Stomach (tissue), 9 donors: ENCODE data around the gene SOD3. TPM values are rescaled to one million over a fixed set of nuclear protein-coding genes. Genes with fewer than 3 reads are reported as not detected.

ENCODE experiments used
- DNase-seq, 2 donors: peaks; one replicate each; pipeline versions ENCODE4 v3.0.0 to v3.0.0-alpha.2; 2013 to 2019
- H3K27ac ChIP-seq, 5 donors: fragments of 200-600 bp in 4 of 5; sonication (generic) in 4 of 5; one replicate each; pipeline ENCODE4 v1.5.1; 2013 to 2019; ENCODE audit warnings: mild to moderate bottlenecking in 1 of 5, moderate library complexity in 1 of 5
- H3K27me3 ChIP-seq, 3 donors: fragments of 200-600 bp; sonication (generic); one replicate each; pipeline ENCODE4 v1.5.1; 2017 to 2019; ENCODE audit warnings: mixed run types in 1 of 3
- H3K36me3 ChIP-seq, 4 donors: fragments of 200-600 bp; sonication (generic); 1 replicate in 3 of 4; 2 replicates in 1 of 4; pipeline ENCODE4 v1.5.1; 2016 to 2019
- H3K4me1 ChIP-seq, 4 donors: fragments of 200-600 bp; sonication (generic); one replicate each; pipeline ENCODE4 v1.5.1; 2016 to 2019
- H3K4me3 ChIP-seq, 4 donors: fragments of 200-600 bp; sonication (generic) in 3 of 4; one replicate each; pipeline ENCODE4 v1.5.1; 2016 to 2019; ENCODE audit warnings: mild to moderate bottlenecking in 1 of 4
- H3K9me3 ChIP-seq, 4 donors: fragments of 200-600 bp; sonication (generic); one replicate each; pipeline ENCODE4 v1.5.1; 2016 to 2019
- EP300 ChIP-seq: sonication (generic); formaldehyde crosslinking; IDR thresholded peaks from one replicate; pipeline ENCODE4 v1.6.1; 2017; ENCODE audit warnings: antibody characterized with exemption
- POLR2A ChIP-seq, 4 donors: fragments of 450-650 bp; IDR thresholded peaks; one replicate each; pipeline ENCODE4 v1.6.1; 2016; ENCODE audit warnings: antibody characterized with exemption in 4 of 4, control low read depth in 2 of 4, mild to moderate bottlenecking in 1 of 4, moderate library complexity in 1 of 4
- POLR2AphosphoS5 ChIP-seq, 3 donors: sonication (generic); formaldehyde crosslinking; IDR thresholded peaks; one replicate each; pipeline ENCODE4 v1.6.1; 2016; ENCODE audit warnings: antibody characterized with exemption in 3 of 3
- WGBS, 5 donors: extraction: QIAGEN DNeasy Blood & Tissue Kit in 3 of 5; methylation state at CpG; one replicate each; pipeline versions ENCODE4 v1.1.5 to v1.1.7; 2013 to 2018; 5-methylcytosine and 5-hydroxymethylcytosine counted together
- intact Hi-C: fragments of 100-400 bp; cut with DNase I; formaldehyde crosslinking; loops from one replicate; pipeline ENCODE4 v1.15.1; 2023; ENCODE audit warnings: low total_unique reads
- polyA plus RNA-seq, 3 donors: library from polyadenylated mRNA; stranded (reverse); fragments of 200-250 nt; gene quantifications; one replicate each; pipeline ENCODE4 v1.2.3, GENCODE V29; 2013
- total RNA-seq, 5 donors: library from RNA; depleted of rRNA; stranded (reverse); fragments of >200 nt; gene quantifications; one replicate each; pipeline versions ENCODE4 v1.1.0 to v1.2.3, GENCODE V29; 2014 to 2016
- TF ChIP-seq, protein P1 (sequence below), 7 experiments: fragments of 450-650 bp in 4 of 7; fragments of 200-600 bp in 3 of 7; sonication (generic) in 3 of 7; IDR thresholded peaks; one replicate each; pipeline ENCODE4 v1.5.1; 2016 to 2019; ENCODE audit warnings: antibody characterized with exemption in 7 of 7, control low read depth in 2 of 7, mild to moderate bottlenecking in 1 of 7
- donor health status: healthy with polysubstance abuse.
- donor health status: Bipolar disorder and iron deficiency.
- donor health status: healthy.

The SOD3 gene
- total and polyA plus RNA-seq, 8 donors = 8.8 to 188 (median 39.5) TPM

- H3K4me1 ChIP-seq = peaks cover 0 to 34% (median 7%) of the 10 kb centered on the region in 4 donors
- H3K27ac ChIP-seq = no peak overlapping the region
- no peaks in the 10 kb centered on the region for H3K27me3 ChIP-seq
- H3K9me3 ChIP-seq = no peaks in the 10 kb centered on the region
- intact Hi-C loops = no loop called here
- 18 to 52% (median 38%) methylated on average over 3 of the region's 3 CpGs for WGBS, 5 donors
- no peak overlapping the region for H3K4me3 ChIP-seq
- TF ChIP-seq, protein P1, sequence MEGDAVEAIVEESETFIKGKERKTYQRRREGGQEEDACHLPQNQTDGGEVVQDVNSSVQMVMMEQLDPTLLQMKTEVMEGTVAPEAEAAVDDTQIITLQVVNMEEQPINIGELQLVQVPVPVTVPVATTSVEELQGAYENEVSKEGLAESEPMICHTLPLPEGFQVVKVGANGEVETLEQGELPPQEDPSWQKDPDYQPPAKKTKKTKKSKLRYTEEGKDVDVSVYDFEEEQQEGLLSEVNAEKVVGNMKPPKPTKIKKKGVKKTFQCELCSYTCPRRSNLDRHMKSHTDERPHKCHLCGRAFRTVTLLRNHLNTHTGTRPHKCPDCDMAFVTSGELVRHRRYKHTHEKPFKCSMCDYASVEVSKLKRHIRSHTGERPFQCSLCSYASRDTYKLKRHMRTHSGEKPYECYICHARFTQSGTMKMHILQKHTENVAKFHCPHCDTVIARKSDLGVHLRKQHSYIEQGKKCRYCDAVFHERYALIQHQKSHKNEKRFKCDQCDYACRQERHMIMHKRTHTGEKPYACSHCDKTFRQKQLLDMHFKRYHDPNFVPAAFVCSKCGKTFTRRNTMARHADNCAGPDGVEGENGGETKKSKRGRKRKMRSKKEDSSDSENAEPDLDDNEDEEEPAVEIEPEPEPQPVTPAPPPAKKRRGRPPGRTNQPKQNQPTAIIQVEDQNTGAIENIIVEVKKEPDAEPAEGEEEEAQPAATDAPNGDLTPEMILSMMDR (IDR thresholded peaks at IDR 0.05) = no peak
- no peak for TF ChIP-seq POLR2A (IDR thresholded peaks at IDR 0.05)
- peaks cover 0 to 8% (median 3%) of the 10 kb centered on the region in 4 donors for H3K36me3 ChIP-seq
- DNase-seq = no peak
Observed at GRCh38 chr4:24843096-24843495, 47.7 kb downstream of the SOD3 start.

DNA sequence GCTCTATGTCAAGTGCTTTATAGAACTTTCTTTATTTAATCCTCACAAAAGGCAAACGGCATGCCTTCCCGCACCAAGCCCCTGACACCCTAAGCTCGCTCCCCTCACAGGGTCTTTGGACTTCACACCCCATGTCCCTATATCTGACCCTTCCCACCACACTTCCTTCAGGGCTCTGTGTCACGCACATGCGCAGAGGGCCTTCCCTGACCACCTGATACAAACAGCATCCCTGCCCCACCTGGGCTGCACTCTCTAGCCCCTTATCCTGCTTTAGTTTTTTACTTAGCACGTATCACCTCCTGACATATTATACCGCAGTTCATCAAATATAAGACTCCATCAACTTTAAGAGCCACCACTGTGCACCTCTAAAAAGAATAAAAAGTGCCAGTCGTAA, 49.8 kb downstream of the SOD3 start:
- TF ChIP-seq, protein P1 (IDR thresholded peaks at IDR 0.05) = no peak
- no peak for TF ChIP-seq POLR2AphosphoS5 (IDR thresholded peaks at IDR 0.05)
- TF ChIP-seq POLR2A (IDR thresholded peaks at IDR 0.05) = no peak
- TF ChIP-seq EP300 = no peak
- no peak for DNase-seq
- intact Hi-C loops = no loop called here
- Histone ChIP-seq H3K4me1 (peaks cover 0 to 37% (median 13%) of the 10 kb centered on the region in 4 donors), H3K27me3 (no peaks in the 10 kb centered on the region), H3K4me3 (no peak overlapping the region), H3K36me3 (peaks cover 0 to 7% (median 2%) of the 10 kb centered on the region in 4 donors), H3K9me3 (no peaks in the 10 kb centered on the region), H3K27ac (no peak overlapping the region)
- 95 to 99% (median 96%) methylated on average over 8 of the region's 8 CpGs for WGBS, 5 donors

DNA sequence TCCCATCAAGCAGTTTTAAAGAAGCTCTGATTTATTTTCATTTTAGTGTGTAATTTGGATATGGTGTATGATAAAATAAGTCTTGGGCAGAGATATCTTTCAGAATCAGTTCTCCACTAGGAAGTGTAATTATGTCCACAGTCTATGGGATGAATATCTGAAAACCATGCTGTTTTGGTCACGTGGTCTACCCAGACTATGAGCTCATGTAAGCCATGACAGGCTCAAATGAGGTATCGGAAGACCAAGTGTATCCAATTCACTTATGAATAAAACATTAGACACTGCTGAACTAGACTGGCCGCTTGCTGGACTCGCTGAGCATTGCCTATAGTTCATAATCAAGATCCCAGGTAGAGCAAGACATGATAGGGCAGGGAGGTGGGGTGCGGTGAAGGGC, 50.5 kb downstream of the SOD3 start:
- WGBS, 5 donors = 89 to 96% (median 94%) methylated on average over 5 of the region's 5 CpGs
- Histone ChIP-seq H3K36me3 (peaks cover 0 to 15% (median 3%) of the 10 kb centered on the region in 4 donors), H3K27ac (no peak overlapping the region), H3K4me1 (peaks cover 0 to 34% (median 16%) of the 10 kb centered on the region in 4 donors), H3K4me3 (no peak overlapping the region), H3K27me3 (no peaks in the 10 kb centered on the region), H3K9me3 (no peaks in the 10 kb centered on the region)
- no peak for DNase-seq
- intact Hi-C loops = no loop called here
- no peak for TF ChIP-seq POLR2AphosphoS5 (IDR thresholded peaks at IDR 0.05)
- TF ChIP-seq, protein P1 (IDR thresholded peaks at IDR 0.05) = no peak
- no peak for TF ChIP-seq EP300
- TF ChIP-seq POLR2A (IDR thresholded peaks at IDR 0.05) = no peak

DNA sequence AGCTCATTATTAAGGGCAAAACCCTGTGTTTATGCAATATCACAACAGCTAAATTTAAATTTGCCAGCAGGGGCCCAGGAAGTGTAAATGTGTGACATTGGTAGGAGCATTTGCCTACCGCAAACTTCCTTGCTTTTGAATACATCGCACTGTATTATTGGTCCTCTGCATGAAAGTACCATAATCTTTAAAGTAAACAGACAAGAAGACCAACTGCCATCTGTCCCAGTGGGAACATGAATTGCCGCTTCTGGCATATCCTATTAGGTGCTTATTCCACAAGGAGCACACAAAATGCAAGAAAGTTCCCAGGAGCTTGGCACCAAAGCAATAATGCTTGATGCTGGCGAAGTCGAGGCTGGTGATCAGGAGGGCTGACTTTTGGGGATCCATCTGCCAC, 51.3 kb downstream of the SOD3 start:
- Histone ChIP-seq H3K27me3 (no peaks in the 10 kb centered on the region), H3K36me3 (peaks cover 0 to 19% (median 7%) of the 10 kb centered on the region in 4 donors), H3K4me1 (peaks cover 0 to 39% (median 16%) of the 10 kb centered on the region in 4 donors), H3K27ac (no peak overlapping the region), H3K4me3 (no peak overlapping the region), H3K9me3 (no peaks in the 10 kb centered on the region)
- no peak for DNase-seq
- 78 to 97% (median 91%) methylated on average over 5 of the region's 5 CpGs for WGBS, 5 donors
- intact Hi-C loops = no loop called here
- no peak for TF ChIP-seq POLR2A (IDR thresholded peaks at IDR 0.05)
- TF ChIP-seq EP300 = no peak
- TF ChIP-seq, protein P1 (IDR thresholded peaks at IDR 0.05) = no peak
- no peak for TF ChIP-seq POLR2AphosphoS5 (IDR thresholded peaks at IDR 0.05)
